Measurements from ENCODE around the gene COL4A1.
"Not testable (repeated sequence)": the region's sequence is repeated elsewhere in the genome, so short reads cannot be mapped to it uniquely, and the experiment has no call there.

COL4A1 gene

DNA sequence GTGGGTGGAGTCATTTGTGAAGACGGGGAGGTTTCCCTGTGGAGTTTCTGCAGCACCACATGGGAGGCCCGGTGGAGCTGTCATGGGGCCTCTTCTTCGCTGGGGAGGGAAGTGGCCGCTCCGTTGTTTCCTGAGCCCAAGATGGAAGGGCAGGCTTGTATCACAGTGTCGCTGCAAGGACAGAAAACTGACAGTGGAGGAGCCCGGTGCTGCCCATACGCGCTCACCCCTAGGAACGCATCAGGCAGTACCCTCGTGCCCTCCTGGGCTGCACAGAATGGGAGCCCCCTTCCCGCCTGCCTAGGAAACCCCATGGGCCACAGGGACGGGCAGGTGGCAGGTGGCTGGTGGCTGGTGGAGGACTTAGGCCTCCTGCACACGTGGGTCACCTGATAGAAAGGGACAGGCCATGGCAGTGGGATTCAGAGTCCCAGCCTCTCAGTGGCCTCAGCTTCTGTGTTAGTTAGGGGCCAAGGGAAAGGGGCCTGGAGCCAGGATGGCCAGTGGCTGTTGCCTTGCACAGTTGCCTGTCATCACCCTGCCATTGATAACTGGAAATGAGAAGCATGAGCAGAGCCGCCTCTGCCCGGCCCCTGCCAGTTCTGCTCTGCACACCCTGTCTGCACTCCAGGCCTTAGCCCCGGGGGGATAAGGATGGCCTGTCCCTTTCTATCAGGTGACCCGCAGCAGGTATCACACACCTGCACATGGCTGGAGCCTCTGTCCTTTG, 7.7 kb upstream of the COL4A1 start:
- TF ChIP-seq, protein P1, sequence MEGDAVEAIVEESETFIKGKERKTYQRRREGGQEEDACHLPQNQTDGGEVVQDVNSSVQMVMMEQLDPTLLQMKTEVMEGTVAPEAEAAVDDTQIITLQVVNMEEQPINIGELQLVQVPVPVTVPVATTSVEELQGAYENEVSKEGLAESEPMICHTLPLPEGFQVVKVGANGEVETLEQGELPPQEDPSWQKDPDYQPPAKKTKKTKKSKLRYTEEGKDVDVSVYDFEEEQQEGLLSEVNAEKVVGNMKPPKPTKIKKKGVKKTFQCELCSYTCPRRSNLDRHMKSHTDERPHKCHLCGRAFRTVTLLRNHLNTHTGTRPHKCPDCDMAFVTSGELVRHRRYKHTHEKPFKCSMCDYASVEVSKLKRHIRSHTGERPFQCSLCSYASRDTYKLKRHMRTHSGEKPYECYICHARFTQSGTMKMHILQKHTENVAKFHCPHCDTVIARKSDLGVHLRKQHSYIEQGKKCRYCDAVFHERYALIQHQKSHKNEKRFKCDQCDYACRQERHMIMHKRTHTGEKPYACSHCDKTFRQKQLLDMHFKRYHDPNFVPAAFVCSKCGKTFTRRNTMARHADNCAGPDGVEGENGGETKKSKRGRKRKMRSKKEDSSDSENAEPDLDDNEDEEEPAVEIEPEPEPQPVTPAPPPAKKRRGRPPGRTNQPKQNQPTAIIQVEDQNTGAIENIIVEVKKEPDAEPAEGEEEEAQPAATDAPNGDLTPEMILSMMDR (IDR thresholded peaks at IDR 0.05; ENCODE audit: low read depth, low read length, missing control alignments): no peak
- H3K4me3 ChIP-seq (ENCODE audit: low read depth, low read length): no peak overlapping the region
- DNase-seq (ENCODE audit: low read depth): no peak

DNA sequence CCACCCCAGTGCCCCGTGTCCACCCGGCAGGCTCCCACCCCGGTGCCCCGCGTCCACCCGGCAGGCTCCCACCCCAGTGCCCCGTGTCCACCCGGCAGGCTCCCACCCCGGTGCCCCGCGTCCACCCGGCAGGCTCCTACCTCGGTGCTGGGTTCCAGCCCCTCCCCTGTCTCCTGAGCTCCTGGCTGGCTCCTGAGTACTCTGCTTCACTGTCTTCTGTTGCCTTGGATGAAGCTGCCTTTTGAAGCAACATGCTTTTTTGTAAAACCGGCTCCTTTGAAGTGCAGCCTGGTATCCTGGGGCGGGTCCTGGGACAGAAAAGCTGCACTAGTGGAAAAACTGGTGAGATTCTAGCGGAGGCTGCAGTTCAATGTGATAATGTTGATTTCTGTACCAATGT, 6.8 kb upstream of the COL4A1 start:
- not testable (repeated sequence) for H3K4me3 ChIP-seq (ENCODE audit: low read depth, low read length); DNase-seq (ENCODE audit: low read depth)

DNA sequence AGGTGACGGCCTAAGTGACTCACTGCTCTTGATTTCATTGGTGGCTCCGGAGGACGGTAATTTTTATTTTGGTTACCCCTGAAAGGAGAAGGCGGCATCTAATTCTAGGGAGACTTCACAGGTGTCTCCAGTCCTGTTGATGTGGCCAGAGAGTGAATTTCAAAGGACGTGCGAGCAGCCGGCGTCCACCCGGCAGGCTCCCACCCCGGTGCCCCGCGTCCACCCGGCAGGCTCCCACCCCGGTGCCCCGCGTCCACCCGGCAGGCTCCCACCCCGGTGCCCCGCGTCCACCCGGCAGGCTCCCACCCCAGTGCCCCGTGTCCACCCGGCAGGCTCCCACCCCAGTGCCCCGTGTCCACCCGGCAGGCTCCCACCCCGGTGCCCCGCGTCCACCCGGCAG, 6.3 kb upstream of the COL4A1 start:
- DNase-seq (ENCODE audit: low read depth): not testable (repeated sequence)

DNA sequence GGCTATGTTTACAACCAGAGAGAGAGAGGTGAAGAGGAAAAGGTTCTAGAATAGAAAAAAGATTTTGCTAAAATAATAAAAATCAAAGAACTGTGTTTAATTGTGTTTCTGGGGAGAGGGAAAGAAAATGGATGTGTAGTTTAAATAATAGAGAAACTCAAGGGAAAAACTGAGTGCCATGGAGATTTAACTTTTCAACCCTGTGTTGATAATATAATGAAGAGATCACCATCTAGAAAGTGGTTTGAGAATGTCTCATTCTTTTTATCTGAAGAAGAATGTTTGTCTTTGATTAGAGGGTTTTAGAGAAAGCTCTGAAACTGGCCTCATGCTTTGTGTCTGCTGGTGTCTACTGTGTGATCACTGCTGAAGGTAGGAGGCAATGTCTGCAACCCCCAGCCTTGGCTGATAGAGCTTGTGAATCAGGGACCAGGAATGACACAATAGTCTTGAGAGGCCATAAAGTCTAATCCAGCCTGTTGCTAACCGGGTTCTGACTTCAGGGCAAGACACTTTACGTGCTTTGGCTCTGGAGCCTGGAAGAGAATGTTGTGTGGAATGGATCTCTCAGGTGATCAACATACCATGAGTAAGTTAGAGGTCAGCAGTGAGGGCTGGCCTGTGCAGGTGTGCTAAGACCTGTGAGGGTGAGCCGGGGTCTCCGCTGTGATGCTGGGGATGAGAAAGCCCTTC, 5.5 kb upstream of the COL4A1 start:
- no peak for DNase-seq (ENCODE audit: low read depth)
- H3K4me3 ChIP-seq (ENCODE audit: low read depth, low read length): no peak overlapping the region

More for the DNA sequence above, 6.3 kb upstream of the COL4A1 start:
- not testable (repeated sequence) for H3K4me3 ChIP-seq (ENCODE audit: low read depth, low read length)

DNA sequence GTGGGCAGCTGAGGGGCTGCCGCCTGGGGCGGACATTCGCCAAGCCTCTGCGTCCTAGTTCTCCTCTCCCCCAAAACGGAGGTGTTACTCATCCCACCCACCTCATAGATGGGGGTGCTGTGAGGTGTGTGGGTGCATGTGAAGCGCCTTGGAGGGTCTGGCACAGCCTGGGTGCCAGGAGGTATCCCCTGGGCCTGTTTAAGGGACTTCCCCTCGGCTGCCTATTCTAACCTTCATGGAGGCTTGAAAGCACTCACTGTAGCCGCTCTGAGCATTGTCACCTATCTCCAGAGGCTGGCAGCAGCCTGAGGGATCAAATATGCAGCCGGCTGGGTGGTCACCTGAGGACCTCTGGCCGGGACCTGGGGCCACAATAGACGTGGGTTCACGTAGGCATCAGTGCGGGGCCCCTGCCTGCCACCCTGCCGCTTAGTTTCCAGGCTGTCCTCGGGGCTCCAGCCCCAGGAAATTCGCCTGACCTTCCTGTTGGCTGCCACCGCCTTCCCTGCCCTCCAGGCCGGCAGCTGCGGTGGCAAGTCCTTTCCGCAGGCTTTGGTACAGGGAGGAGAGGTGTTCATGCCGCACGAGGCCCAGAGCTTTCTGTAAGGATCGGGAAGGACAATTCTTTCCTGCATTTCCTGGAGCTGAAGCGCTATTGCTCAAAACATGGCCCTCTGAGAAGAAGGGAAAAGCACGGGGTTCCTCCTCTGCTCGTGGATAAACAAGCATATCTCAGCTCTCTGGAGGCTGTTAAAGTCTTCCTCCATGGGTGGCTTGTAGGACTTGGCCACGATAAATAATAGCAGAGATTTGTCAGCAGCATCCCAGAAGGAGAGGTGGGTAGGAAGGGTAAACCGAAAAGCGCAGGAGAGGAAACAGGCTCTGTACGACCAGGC, 4.7 kb upstream of the COL4A1 start:
- TF ChIP-seq, protein P1 (IDR thresholded peaks at IDR 0.05; ENCODE audit: low read depth, low read length, missing control alignments): no peak
- DNase-seq (ENCODE audit: low read depth): no peak
- no peak overlapping the region for H3K4me3 ChIP-seq (ENCODE audit: low read depth, low read length)

More for the DNA sequence above, 5.5 kb upstream of the COL4A1 start:
- TF ChIP-seq, protein P1 (IDR thresholded peaks at IDR 0.05; ENCODE audit: low read depth, low read length, missing control alignments): no peak

DNA sequence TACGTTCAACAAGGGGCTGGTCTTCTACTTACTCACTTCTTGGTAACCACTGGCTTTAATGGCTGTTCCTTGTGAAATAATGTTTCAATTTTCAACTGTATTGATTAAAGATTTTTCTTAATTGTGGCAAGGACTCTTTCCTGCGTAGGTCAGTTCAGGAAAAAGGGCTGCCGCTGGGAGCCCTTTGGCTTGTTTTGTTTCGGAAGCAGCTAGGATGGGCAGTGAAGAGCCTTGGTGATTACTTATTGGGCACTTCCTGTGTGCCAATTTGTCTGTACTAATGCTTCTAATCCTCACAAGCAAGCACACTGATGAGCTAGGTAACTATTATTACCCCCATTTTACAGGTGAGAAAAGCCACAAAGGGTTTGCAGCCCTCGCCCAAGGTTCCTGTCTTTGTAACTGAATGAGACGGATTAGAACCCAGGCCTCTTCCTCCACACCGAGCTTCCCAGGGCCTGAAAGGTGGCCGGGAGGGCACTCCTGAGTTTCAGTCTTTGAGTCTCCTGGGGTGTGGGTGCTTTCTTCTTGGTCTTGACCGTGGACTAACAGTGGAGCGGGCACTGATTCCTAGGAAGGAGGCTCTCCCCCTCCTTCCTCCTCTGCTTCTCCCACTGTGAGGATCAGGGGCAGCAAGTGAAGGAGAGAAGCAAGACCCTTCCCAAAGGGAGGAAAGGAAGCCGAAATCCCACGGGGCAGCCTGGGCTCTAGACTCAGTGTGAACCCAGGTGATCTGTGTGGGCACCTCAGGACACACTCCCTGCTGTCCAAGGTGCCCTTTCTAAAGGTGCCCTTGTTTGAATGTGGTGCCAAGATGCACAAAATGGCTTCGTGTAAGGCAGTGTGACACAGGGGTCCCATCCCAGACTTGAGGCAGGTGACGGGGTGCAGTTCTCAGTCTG, 3.8 kb upstream of the COL4A1 start:
- DNase-seq (ENCODE audit: low read depth): no peak
- TF ChIP-seq, protein P1 (IDR thresholded peaks at IDR 0.05; ENCODE audit: low read depth, low read length, missing control alignments): no peak
- H3K4me3 ChIP-seq (ENCODE audit: low read depth, low read length): no peak overlapping the region

DNA sequence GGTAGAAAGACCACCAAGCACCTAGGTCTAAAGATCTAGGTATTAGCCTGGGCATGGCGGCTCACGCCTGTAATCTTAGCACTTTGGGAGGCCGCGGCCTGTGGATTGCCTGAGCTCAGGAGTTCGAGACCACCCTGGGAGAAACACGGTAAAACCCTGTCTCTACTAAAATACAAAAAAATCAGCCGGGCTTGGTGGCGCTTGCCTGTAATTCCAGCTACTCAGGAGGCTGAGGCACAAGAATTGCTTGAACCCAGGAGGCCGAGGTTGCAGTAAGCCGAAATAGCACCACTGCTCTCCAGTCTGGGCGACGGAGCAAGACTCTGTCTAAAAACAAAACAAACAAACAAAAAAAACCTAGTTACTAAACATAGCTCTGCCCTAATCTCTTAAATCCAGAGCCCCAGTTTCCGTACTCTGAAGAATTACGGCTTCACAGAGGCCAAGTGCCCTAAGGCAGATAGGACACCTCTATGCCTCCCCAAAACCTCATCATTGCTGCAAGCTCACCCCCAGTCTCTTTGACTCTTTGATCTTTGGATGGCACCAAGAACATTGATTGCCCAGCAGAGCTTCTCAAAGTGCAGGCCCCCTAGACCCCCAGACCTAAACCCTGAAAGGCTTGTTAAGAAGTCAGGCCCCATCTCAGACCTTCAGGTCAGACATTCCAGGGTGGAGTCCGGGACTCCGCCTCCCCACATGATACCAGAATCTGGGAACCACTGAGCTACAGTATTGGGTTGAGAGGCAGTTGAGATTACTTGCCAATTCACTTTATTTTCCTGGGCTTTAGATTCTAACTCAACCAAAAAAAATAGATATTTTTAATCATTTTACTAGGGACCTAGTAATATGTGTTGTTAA, 2.9 kb upstream of the COL4A1 start:
- no peak for DNase-seq (ENCODE audit: low read depth)
- TF ChIP-seq, protein P1 (IDR thresholded peaks at IDR 0.05; ENCODE audit: low read depth, low read length, missing control alignments): no peak
- no peak overlapping the region for H3K4me3 ChIP-seq (ENCODE audit: low read depth, low read length)

All from GM12864 (cell line).